Activated CD4-positive, alpha-beta T cell treated with anti-CD3 and anti-CD28 coated beads, Interleukin-2, Interleukin-6, amounts not matched to agents 100 ng/mL and 50 ng/mL, durations not matched to agents 16 hours and 8 hours (primary cell): Measurements from ENCODE around the gene ASS1.

ENCODE experiments used
- DNase-seq: peaks from one replicate; pipeline ENCODE4 v3.0.0-alpha.2; 2020

Gene ASS1

GRCh38 chr9:130500340-130501180, 55.8 kb downstream of the ASS1 start:
- DNase-seq: no peak

- no peak for DNase-seq
These were observed 56.9 kb downstream of the ASS1 start for GRCh38 chr9:130501639-130502038.

GRCh38 chr9:130508218-130508617, 63.5 kb downstream of the ASS1 start:
- DNase-seq: no peak

- no peak for DNase-seq
These were observed 67.4 kb downstream of the ASS1 start for GRCh38 chr9:130512199-130512598.

- no peak for DNase-seq
These were observed 68.3 kb downstream of the ASS1 start for GRCh38 chr9:130513078-130513477.

GRCh38 chr9:130518233-130518632, 73.5 kb downstream of the ASS1 start:
- DNase-seq: no peak

- no peak for DNase-seq
These were observed 74.4 kb downstream of the ASS1 start for GRCh38 chr9:130518943-130519799.

GRCh38 chr9:130519927-130520326, 75.2 kb downstream of the ASS1 start:
- no peak for DNase-seq

- no peak for DNase-seq
These were observed 77.0 kb downstream of the ASS1 start for GRCh38 chr9:130521715-130522114.

GRCh38 chr9:130522233-130522808, 77.6 kb downstream of the ASS1 start:
- no peak for DNase-seq

- DNase-seq: no peak
These were observed 79.2 kb downstream of the ASS1 start for GRCh38 chr9:130523921-130524320.

GRCh38 chr9:130526193-130526853, 81.6 kb downstream of the ASS1 start:
- DNase-seq: no peak

- no peak for DNase-seq
These were observed 82.3 kb downstream of the ASS1 start for GRCh38 chr9:130526854-130527650.

GRCh38 chr9:130527651-130528310, 83.0 kb downstream of the ASS1 start:
- DNase-seq: no peak

GRCh38 chr9:130528674-130529073, 83.9 kb downstream of the ASS1 start:
- DNase-seq: no peak

- DNase-seq: no peak
These were observed 86.2 kb downstream of the ASS1 start for GRCh38 chr9:130530938-130531337.

GRCh38 chr9:130531670-130532069, 86.9 kb downstream of the ASS1 start:
- no peak for DNase-seq

GRCh38 chr9:130532426-130533080, 87.8 kb downstream of the ASS1 start:
- DNase-seq: no peak

GRCh38 chr9:130535818-130536521, 91.2 kb downstream of the ASS1 start:
- no peak for DNase-seq

- no peak for DNase-seq
These were observed 91.9 kb downstream of the ASS1 start for GRCh38 chr9:130536701-130537107.
